Stomach (tissue), 9 donors: Measurements from ENCODE around the gene ZNF80. TPM values are rescaled to one million over a fixed set of nuclear protein-coding genes. Genes with fewer than 3 reads are reported as not detected.

ENCODE experiments used
- DNase-seq, 2 donors: peaks; one replicate each; pipeline versions ENCODE4 v3.0.0 to v3.0.0-alpha.2; 2013 to 2019
- H3K27ac ChIP-seq, 5 donors: fragments of 200-600 bp in 4 of 5; sonication (generic) in 4 of 5; one replicate each; pipeline ENCODE4 v1.5.1; 2013 to 2019; ENCODE audit warnings: mild to moderate bottlenecking in 1 of 5, moderate library complexity in 1 of 5
- H3K27me3 ChIP-seq, 3 donors: fragments of 200-600 bp; sonication (generic); one replicate each; pipeline ENCODE4 v1.5.1; 2017 to 2019; ENCODE audit warnings: mixed run types in 1 of 3
- H3K36me3 ChIP-seq, 4 donors: fragments of 200-600 bp; sonication (generic); 1 replicate in 3 of 4; 2 replicates in 1 of 4; pipeline ENCODE4 v1.5.1; 2016 to 2019
- H3K4me1 ChIP-seq, 4 donors: fragments of 200-600 bp; sonication (generic); one replicate each; pipeline ENCODE4 v1.5.1; 2016 to 2019
- H3K4me3 ChIP-seq, 4 donors: fragments of 200-600 bp; sonication (generic) in 3 of 4; one replicate each; pipeline ENCODE4 v1.5.1; 2016 to 2019; ENCODE audit warnings: mild to moderate bottlenecking in 1 of 4
- H3K9me3 ChIP-seq, 4 donors: fragments of 200-600 bp; sonication (generic); one replicate each; pipeline ENCODE4 v1.5.1; 2016 to 2019
- EP300 ChIP-seq: sonication (generic); formaldehyde crosslinking; IDR thresholded peaks from one replicate; pipeline ENCODE4 v1.6.1; 2017; ENCODE audit warnings: antibody characterized with exemption
- POLR2A ChIP-seq, 4 donors: fragments of 450-650 bp; IDR thresholded peaks; one replicate each; pipeline ENCODE4 v1.6.1; 2016; ENCODE audit warnings: antibody characterized with exemption in 4 of 4, control low read depth in 2 of 4, mild to moderate bottlenecking in 1 of 4, moderate library complexity in 1 of 4
- POLR2AphosphoS5 ChIP-seq, 3 donors: sonication (generic); formaldehyde crosslinking; IDR thresholded peaks; one replicate each; pipeline ENCODE4 v1.6.1; 2016; ENCODE audit warnings: antibody characterized with exemption in 3 of 3
- WGBS, 5 donors: extraction: QIAGEN DNeasy Blood & Tissue Kit in 3 of 5; methylation state at CpG; one replicate each; pipeline versions ENCODE4 v1.1.5 to v1.1.7; 2013 to 2018; 5-methylcytosine and 5-hydroxymethylcytosine counted together
- intact Hi-C: fragments of 100-400 bp; cut with DNase I; formaldehyde crosslinking; loops from one replicate; pipeline ENCODE4 v1.15.1; 2023; ENCODE audit warnings: low total_unique reads
- polyA plus RNA-seq, 3 donors: library from polyadenylated mRNA; stranded (reverse); fragments of 200-250 nt; gene quantifications; one replicate each; pipeline ENCODE4 v1.2.3, GENCODE V29; 2013
- total RNA-seq, 5 donors: library from RNA; depleted of rRNA; stranded (reverse); fragments of >200 nt; gene quantifications; one replicate each; pipeline versions ENCODE4 v1.1.0 to v1.2.3, GENCODE V29; 2014 to 2016
- TF ChIP-seq, protein P1 (sequence below), 7 experiments: fragments of 450-650 bp in 4 of 7; fragments of 200-600 bp in 3 of 7; sonication (generic) in 3 of 7; IDR thresholded peaks; one replicate each; pipeline ENCODE4 v1.5.1; 2016 to 2019; ENCODE audit warnings: antibody characterized with exemption in 7 of 7, control low read depth in 2 of 7, mild to moderate bottlenecking in 1 of 7
- donor health status: healthy with polysubstance abuse.
- donor health status: Bipolar disorder and iron deficiency.
- donor health status: healthy.

ZNF80 gene
- total and polyA plus RNA-seq, 8 donors, result 0.92 TPM; not detected in 7

DNA sequence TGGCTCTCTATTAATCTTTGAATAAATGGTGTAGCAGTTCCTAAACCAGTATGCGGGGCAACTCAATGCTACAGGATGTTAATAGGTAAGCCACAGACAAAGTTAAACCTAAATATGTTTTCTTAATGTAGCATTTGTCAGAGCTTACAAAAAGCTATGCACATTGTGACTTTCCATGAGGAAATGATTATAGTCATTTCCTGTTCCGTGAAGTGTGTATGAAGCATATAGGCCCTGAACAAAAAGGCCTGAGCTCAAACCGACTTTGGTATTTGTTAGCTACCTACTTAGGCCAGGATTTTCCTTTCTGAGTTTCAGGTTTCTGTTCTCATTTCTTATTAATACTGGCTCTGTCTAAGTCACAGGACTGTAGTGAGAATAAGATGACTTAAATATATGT lies 14.2 kb downstream of the ZNF80 start:
- peak in 1 of 2 donors; percentile 23 for DNase-seq
- H3K27ac ChIP-seq, result peak overlapping the region in 3 of 5 donors; percentile 11 to 50 (median 27)
- 60 to 80% (median 77%) methylated on average over 3 of the region's 3 CpGs for WGBS, 5 donors
- TF ChIP-seq, protein P1, sequence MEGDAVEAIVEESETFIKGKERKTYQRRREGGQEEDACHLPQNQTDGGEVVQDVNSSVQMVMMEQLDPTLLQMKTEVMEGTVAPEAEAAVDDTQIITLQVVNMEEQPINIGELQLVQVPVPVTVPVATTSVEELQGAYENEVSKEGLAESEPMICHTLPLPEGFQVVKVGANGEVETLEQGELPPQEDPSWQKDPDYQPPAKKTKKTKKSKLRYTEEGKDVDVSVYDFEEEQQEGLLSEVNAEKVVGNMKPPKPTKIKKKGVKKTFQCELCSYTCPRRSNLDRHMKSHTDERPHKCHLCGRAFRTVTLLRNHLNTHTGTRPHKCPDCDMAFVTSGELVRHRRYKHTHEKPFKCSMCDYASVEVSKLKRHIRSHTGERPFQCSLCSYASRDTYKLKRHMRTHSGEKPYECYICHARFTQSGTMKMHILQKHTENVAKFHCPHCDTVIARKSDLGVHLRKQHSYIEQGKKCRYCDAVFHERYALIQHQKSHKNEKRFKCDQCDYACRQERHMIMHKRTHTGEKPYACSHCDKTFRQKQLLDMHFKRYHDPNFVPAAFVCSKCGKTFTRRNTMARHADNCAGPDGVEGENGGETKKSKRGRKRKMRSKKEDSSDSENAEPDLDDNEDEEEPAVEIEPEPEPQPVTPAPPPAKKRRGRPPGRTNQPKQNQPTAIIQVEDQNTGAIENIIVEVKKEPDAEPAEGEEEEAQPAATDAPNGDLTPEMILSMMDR (IDR thresholded peaks at IDR 0.05), result no peak
- no peak for TF ChIP-seq POLR2AphosphoS5 (IDR thresholded peaks at IDR 0.05)
- TF ChIP-seq POLR2A (IDR thresholded peaks at IDR 0.05), result no peak
- no peak for TF ChIP-seq EP300
- intact Hi-C loops, result no loop called here
- H3K27me3 ChIP-seq, result no peaks in the 10 kb centered on the region
- H3K9me3 ChIP-seq, result peaks cover 8 to 22% (median 16%) of the 10 kb centered on the region in 4 donors
- H3K36me3 ChIP-seq, result no peaks in the 10 kb centered on the region
- no peak overlapping the region for H3K4me3 ChIP-seq
- H3K4me1 ChIP-seq, result no peaks in the 10 kb centered on the region

DNA sequence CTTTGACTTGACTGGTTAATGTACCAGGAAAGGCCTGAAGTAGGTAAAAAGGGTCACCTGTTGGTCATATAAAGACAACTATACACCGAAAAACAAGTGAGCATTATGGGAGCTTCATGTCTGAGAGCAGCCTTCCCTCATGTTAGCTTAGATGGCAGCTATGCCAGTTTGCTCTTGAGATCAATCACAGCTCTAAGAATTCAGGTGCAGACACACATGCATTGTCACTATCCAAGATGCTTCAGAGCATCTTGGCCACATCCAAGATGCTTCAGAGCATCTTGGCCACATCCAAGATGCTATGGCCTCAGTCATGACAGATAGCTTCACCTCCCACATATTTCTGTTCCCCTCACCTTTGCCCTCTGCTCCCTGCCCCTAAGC lies 15.5 kb downstream of the ZNF80 start:
- no peaks in the 10 kb centered on the region for H3K36me3 ChIP-seq
- WGBS, 5 donors, result 55 to 85% (median 78%) methylated on average over 1 of the region's 1 CpG
- no peaks in the 10 kb centered on the region for H3K4me1 ChIP-seq
- peak overlapping the region in 2 of 5 donors; percentile 30 to 50 for H3K27ac ChIP-seq
- H3K9me3 ChIP-seq, result peaks cover 8 to 22% (median 16%) of the 10 kb centered on the region in 4 donors
- intact Hi-C loops, result no loop called here
- TF ChIP-seq EP300 (no peak), POLR2A (IDR thresholded peaks at IDR 0.05) (no peak), POLR2AphosphoS5 (IDR thresholded peaks at IDR 0.05) (no peak)
- TF ChIP-seq, protein P1 (IDR thresholded peaks at IDR 0.05), result no peak
- DNase-seq, result no peak
- no peaks in the 10 kb centered on the region for H3K27me3 ChIP-seq
- H3K4me3 ChIP-seq, result no peak overlapping the region

DNA sequence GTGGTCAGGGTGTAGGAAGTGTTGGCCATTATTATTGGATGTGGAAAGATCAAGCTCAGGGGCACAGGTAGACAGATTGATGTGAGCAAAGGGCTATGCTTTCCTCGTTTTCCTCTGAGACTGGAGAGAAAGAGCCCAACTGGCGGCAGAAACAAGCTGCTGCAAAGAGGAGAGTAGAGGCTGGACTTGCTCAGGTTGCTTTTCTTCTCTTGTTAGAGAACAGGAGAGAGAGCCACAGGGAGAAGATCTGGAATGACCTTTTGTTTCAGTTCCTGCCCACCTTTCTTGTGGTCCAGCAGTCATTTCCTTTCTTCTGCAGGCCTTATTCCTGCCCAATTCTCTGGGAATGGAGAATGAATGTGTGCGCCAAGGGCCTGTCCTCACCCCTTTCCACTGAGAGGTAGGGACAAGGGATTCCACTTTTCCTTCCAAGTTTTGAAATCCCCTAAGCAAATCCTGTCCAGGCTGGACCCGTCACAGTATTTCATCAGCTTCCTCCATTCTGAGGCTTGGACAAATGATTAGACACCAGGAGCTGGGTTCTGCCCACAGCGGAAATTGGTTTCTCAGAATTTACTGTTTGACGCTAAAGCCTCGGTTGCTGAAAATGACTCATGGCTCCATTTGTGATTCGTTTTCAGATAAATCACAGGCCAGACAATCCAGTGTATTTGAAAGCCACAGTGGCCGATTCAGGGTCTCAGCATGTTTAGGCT lies 16.1 kb downstream of the ZNF80 start:
- 76 to 80% (median 78%) methylated on average over 9 of the region's 9 CpGs for WGBS, 5 donors
- no peak for TF ChIP-seq POLR2AphosphoS5 (IDR thresholded peaks at IDR 0.05)
- no peak for TF ChIP-seq EP300
- no peak for TF ChIP-seq POLR2A (IDR thresholded peaks at IDR 0.05)
- intact Hi-C loops, result no loop called here
- no peak overlapping the region for H3K4me3 ChIP-seq
- peak overlapping the region in 1 of 5 donors; percentile 50 for H3K27ac ChIP-seq
- H3K27me3 ChIP-seq, result no peaks in the 10 kb centered on the region
- no peak for DNase-seq
- no peaks in the 10 kb centered on the region for H3K36me3 ChIP-seq
- peaks cover 8 to 22% (median 16%) of the 10 kb centered on the region in 4 donors for H3K9me3 ChIP-seq
- H3K4me1 ChIP-seq, result no peaks in the 10 kb centered on the region

DNA sequence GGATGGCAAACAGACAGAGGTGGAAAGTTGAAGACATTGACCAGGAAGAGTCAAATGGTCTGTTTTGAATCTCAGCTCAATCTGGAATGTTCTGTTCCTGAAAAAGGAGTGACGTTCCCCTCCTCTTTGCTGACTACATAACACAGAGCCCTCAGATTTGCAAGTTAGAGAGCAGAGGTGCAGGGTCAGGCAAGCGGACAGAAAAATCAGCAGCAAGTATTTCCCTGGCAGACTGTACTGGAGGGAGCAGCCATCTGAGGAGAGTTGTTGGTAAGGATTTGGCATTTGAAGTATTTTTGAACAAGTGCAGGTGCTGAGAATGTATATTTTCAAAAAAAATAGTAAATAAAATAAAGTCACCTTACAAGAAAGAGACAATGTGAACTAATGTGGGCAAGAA lies 17.6 kb downstream of the ZNF80 start:
- Histone ChIP-seq H3K36me3 (no peaks in the 10 kb centered on the region), H3K4me3 (no peak overlapping the region), H3K4me1 (no peaks in the 10 kb centered on the region), H3K27me3 (no peaks in the 10 kb centered on the region), H3K27ac (no peak overlapping the region), H3K9me3 (peaks cover 2 to 8% (median 5%) of the 10 kb centered on the region in 4 donors)
- intact Hi-C loops, result no loop called here
- WGBS, 5 donors, result 54 to 68% (median 63%) methylated on average over 2 of the region's 2 CpGs
- DNase-seq, result no peak
- no peak for TF ChIP-seq POLR2AphosphoS5 (IDR thresholded peaks at IDR 0.05)
- TF ChIP-seq EP300, result no peak
- no peak for TF ChIP-seq POLR2A (IDR thresholded peaks at IDR 0.05)
- TF ChIP-seq, protein P1 (IDR thresholded peaks at IDR 0.05), result no peak
